SK-N-SH (cell line): Measurements from ENCODE around the gene NUAK2.

Experiments used
- CHD2 ChIP-seq: fragments of 150-350 bp; IDR thresholded peaks from 2 replicates; pipeline ENCODE4 v1.6.1; 2018; ENCODE audit warnings: low read length; ENCODE audit not compliant: partially characterized antibody
- CTCF ChIP-seq: fragments of 200-600 bp; sonication (generic); IDR thresholded peaks from 2 replicates; pipeline ENCODE4 v1.6.1; 2017; ENCODE audit warnings: antibody characterized with exemption, mild to moderate bottlenecking, moderate library complexity
- EP300 ChIP-seq, 2 experiments: IDR thresholded peaks; 2 replicates each; pipeline versions ENCODE4 v1.4.0 to v1.6.1; 2012; ENCODE audit warnings: borderline replicate concordance in 1 of 2, low read depth in 1 of 2, low read length in 1 of 2
- GABPA ChIP-seq: IDR thresholded peaks from 2 replicates; pipeline ENCODE4 v1.4.0; 2012; ENCODE audit warnings: low read depth, mild to moderate bottlenecking
- MAX ChIP-seq: IDR thresholded peaks from 2 replicates; pipeline ENCODE4 v1.4.0; 2012; ENCODE audit warnings: low read depth
- MXI1 ChIP-seq: IDR thresholded peaks from 2 replicates; pipeline ENCODE4 v1.6.1; 2012; ENCODE audit warnings: mild to moderate bottlenecking, low read depth, low read length, improper control_type of control experiment
- POLR2AphosphoS5 ChIP-seq: IDR thresholded peaks from 2 replicates; pipeline ENCODE4 v1.6.1; 2012; ENCODE audit warnings: low read depth, low read length
- REST ChIP-seq: IDR thresholded peaks from 2 replicates; pipeline ENCODE4 v1.6.1; 2012; ENCODE audit warnings: mild to moderate bottlenecking, low read depth, low read length, moderate library complexity
- SIN3A ChIP-seq: IDR thresholded peaks from 2 replicates; pipeline ENCODE4 v1.6.1; 2012; ENCODE audit warnings: low read depth, mild to moderate bottlenecking, low read length, moderate library complexity, borderline replicate concordance
- USF2 ChIP-seq: fragments of 150-350 bp; IDR thresholded peaks from 2 replicates; pipeline ENCODE4 v1.6.1; 2017; ENCODE audit warnings: antibody characterized with exemption, low read length, low read depth, borderline replicate concordance

GRCh38 chr1:205365945-205366463 is 44.5 kb upstream of the NUAK2 start:
- TF ChIP-seq CTCF, result no peak
- no peak for TF ChIP-seq CHD2
- no peak for TF ChIP-seq MAX
- TF ChIP-seq USF2, result no peak
- TF ChIP-seq EP300 (IDR thresholded peaks at IDR 0.05; ENCODE audit: borderline replicate concordance in 1 of 2, low read depth in 1 of 2, low read length in 1 of 2), result no peak
- TF ChIP-seq MXI1, result no peak
- TF ChIP-seq GABPA, result no peak
- TF ChIP-seq POLR2AphosphoS5, result no peak
- no peak for TF ChIP-seq REST
- TF ChIP-seq SIN3A, result no peak
